IMR-90 (cell line): ENCODE results near the gene MACO1.

Source experiments
- CTCF ChIP-seq: conservative IDR thresholded peaks from 2 replicates; pipeline ENCODE4 v1.5.1; 2012; ENCODE audit warnings: mild to moderate bottlenecking, low read depth, low read length, improper control_type of control experiment
- POLR2A ChIP-seq: IDR thresholded peaks from 2 replicates; pipeline ENCODE4 v1.6.1; 2012; ENCODE audit warnings: mild to moderate bottlenecking, low read depth, low read length
- TF ChIP-seq, protein P1 (sequence below): fragments of 150-350 bp; IDR thresholded peaks from 2 replicates; pipeline ENCODE4 v1.6.1; 2017; ENCODE audit warnings: mild to moderate bottlenecking, antibody characterized with exemption, low read length, low read depth

GRCh38 chr1:25540750-25541342 is 110.1 kb downstream of the MACO1 start:
- TF ChIP-seq, protein P1, sequence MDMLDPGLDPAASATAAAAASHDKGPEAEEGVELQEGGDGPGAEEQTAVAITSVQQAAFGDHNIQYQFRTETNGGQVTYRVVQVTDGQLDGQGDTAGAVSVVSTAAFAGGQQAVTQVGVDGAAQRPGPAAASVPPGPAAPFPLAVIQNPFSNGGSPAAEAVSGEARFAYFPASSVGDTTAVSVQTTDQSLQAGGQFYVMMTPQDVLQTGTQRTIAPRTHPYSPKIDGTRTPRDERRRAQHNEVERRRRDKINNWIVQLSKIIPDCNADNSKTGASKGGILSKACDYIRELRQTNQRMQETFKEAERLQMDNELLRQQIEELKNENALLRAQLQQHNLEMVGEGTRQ: no peak
- TF ChIP-seq CTCF (no peak), POLR2A (no peak)
